Neuron (in vitro differentiated cells): ENCODE measurements around the gene PREX1.

Experiments used
- H2AFZ ChIP-seq: one replicate; pipeline ENCODE4 v1.6.1; 2013; ENCODE audit warnings: low read depth, mild to moderate bottlenecking, inconsistent platforms, low read length, moderate library complexity
- H3K27me3 ChIP-seq: one replicate; pipeline ENCODE4 v1.6.1; 2013; ENCODE audit warnings: low read length; ENCODE audit not compliant: insufficient read depth
- H3K36me3 ChIP-seq: one replicate; pipeline ENCODE4 v1.6.1; 2013; ENCODE audit warnings: low read length; ENCODE audit not compliant: insufficient read depth
- H3K4me1 ChIP-seq: one replicate; pipeline ENCODE4 v1.6.1; 2013; ENCODE audit warnings: low read length; ENCODE audit not compliant: insufficient read depth
- H3K4me3 ChIP-seq: 2 replicates; pipeline ENCODE4 v1.5.1; 2013; ENCODE audit warnings: mild to moderate bottlenecking, low read length, moderate library complexity
- H3K9me3 ChIP-seq: one replicate; pipeline ENCODE4 v1.6.1; 2013; ENCODE audit warnings: low read length

PREX1 gene

DNA sequence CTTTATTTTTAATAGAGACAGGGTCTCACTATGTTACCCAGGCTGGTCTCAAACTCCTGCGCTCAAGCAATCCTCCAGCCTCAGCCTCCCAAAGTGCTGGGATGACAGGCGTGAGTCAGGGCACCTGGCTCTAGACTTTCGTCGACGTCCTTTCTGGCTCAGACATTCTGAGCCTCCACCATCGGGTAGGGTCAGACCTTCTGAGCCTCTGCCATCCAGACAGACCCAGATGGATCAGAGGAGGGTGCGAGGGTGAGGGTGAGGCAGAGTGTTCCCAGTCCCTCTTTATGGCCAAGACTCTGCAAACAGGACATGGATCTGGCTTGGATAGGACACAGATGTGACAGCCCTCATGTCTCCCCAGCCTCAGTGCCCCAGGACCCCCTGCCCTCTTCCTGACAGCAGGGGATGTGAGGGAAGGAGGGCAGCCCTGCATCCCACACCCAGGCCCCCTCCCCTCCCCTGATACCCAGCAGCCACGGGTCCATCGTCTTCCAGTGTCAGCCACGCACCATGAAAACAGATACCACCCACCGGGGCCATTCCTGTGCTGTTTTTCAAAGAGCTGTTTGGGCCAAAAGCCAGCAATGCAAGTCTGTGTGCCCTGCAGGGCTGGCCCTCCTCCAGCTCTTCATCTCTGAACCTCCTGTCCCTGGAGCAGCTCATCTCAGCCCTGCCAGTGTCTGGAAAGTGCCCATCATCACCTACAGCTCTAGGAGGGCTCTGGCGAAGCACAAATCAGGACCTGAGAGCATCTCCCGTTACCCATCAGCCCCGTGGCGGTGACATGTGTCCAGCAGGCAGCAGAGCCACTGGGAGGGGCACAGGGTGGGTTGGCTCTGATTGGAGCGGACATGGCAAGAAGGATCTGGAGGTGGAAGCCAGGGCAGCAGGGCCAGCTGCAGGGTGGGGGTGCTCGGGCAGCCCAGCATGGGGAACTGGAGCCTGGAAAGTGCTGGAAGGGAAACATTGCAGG, 208.4 kb downstream of the PREX1 start:
- no peaks in the 10 kb centered on the region for H3K4me1 ChIP-seq
- no peaks in the 10 kb centered on the region for H3K9me3 ChIP-seq

GRCh38 chr20:48618631-48619030, 209.2 kb downstream of the PREX1 start:
- Histone ChIP-seq H3K27me3 (no peaks in the 10 kb centered on the region), H3K4me1 (no peaks in the 10 kb centered on the region), H3K36me3 (no peaks in the 10 kb centered on the region), H2AFZ (no peak overlapping the region), H3K9me3 (no peaks in the 10 kb centered on the region), H3K4me3 (no peak overlapping the region)

More for the DNA sequence above, 208.4 kb downstream of the PREX1 start:
- no peak overlapping the region for H2AFZ ChIP-seq
- H3K27me3 ChIP-seq: no peaks in the 10 kb centered on the region
- peaks cover 3% of the 10 kb centered on the region for H3K36me3 ChIP-seq
- no peak overlapping the region for H3K4me3 ChIP-seq

DNA sequence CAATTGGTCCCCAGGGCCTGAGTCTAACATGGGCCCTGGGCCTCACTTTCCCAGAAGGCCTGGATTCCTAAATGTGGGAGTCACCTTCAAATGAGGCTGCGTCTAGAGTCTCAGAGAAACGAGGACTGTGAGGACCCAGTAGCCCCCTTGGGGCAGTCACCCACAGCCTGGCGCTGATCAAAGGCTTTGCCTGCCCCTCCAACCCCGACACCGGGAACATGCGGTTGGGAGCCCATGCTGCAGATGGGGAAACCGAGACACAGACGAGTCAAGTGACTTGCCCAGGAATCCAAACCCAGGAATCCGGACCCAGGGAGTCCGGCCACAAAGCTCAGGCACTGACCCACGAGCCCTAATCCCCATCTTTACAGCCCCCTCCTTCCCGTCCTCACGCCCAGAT, 209.7 kb downstream of the PREX1 start:
- H3K36me3 ChIP-seq: no peaks in the 10 kb centered on the region
- H2AFZ ChIP-seq: no peak overlapping the region
- no peaks in the 10 kb centered on the region for H3K9me3 ChIP-seq
- H3K4me1 ChIP-seq: no peaks in the 10 kb centered on the region
- H3K27me3 ChIP-seq: no peaks in the 10 kb centered on the region
- no peak overlapping the region for H3K4me3 ChIP-seq

- no peaks in the 10 kb centered on the region for H3K36me3 ChIP-seq
- no peak overlapping the region for H2AFZ ChIP-seq
- H3K4me3 ChIP-seq: no peak overlapping the region
- H3K27me3 ChIP-seq: no peaks in the 10 kb centered on the region
- H3K9me3 ChIP-seq: no peaks in the 10 kb centered on the region
- no peaks in the 10 kb centered on the region for H3K4me1 ChIP-seq
Measured at GRCh38 chr20:48617481-48617880, 210.3 kb downstream of the PREX1 start.

DNA sequence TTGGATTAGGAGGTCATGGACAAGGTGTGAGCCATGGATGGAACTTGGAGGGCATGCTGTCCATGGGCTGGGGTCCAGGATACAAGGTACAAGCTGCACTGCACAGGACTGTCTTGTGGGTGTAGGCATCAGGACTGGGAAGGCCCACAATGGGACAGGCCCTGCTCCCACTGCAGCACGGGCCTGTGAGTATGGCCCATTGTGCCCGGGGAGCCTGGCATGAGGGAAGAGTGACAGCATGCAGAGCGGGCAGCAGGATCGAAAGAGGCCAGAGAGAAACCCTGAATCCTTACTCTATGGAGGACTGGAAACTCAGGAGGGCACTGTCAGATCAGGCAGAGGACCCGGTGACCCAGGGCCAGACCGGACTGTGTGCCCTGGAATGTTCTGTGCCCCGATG, 211.3 kb downstream of the PREX1 start:
- H3K27me3 ChIP-seq: no peaks in the 10 kb centered on the region

DNA sequence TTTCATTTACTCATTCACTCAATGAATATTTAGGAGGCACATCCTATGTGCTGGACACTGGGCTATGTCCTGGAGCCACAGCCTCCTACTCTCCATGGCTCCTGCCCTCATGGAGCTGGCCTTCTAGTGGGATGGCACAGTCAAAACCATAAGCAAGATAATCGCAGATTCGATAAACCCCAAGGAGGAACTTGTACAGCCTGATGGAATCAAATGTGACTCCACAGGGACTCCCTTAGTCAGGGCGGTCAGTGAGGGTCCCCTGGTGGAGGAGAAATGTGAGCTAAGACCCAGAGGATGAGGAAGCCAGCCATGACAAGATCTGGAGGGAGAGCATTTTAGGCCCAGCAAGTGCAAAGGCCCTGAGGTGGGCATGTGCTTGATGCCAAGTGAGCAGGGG, 211.9 kb downstream of the PREX1 start:
- no peaks in the 10 kb centered on the region for H3K4me1 ChIP-seq
- H3K4me3 ChIP-seq: no peak overlapping the region
- H3K9me3 ChIP-seq: no peaks in the 10 kb centered on the region
- H2AFZ ChIP-seq: no peak overlapping the region
- H3K27me3 ChIP-seq: no peaks in the 10 kb centered on the region
- no peaks in the 10 kb centered on the region for H3K36me3 ChIP-seq

More for the DNA sequence above, 211.3 kb downstream of the PREX1 start:
- no peaks in the 10 kb centered on the region for H3K4me1 ChIP-seq
- no peaks in the 10 kb centered on the region for H3K36me3 ChIP-seq
- no peak overlapping the region for H3K4me3 ChIP-seq
- no peak overlapping the region for H2AFZ ChIP-seq
- no peaks in the 10 kb centered on the region for H3K9me3 ChIP-seq

DNA sequence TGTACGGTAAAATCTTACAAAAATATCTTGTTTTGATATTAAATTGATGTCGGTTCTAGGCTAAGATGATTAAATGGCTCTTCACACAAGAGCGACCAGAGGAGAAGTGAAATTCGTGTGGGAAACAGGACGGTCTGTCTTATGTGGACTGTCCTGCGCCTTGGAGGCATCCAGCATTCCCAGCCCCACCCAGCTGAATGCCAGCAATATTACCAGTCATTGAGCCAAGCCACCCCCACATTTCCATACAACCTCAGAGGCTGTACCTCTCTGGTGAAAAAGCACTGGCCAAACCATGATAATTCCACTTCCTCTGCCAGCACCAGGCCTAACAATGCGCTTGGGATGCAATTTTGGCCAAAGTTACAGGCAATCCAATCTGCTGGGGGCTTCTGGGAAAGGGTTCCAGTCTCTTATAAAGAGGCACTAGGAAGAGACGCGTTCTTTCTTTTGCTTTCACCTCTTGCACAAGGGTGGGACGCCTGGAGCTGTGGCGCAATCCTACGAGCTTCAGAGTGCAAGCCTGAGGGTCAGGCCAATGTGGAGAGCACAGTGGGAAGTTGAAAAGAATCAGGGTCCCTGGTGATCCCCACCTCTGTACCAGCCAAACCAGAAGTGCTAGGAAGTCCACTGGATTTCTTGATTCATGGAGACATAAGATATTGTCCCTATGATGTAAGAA, 213.1 kb downstream of the PREX1 start:
- Histone ChIP-seq H3K9me3 (no peaks in the 10 kb centered on the region), H3K27me3 (no peaks in the 10 kb centered on the region), H2AFZ (no peak overlapping the region), H3K4me3 (no peak overlapping the region), H3K36me3 (no peaks in the 10 kb centered on the region), H3K4me1 (peaks cover 2% of the 10 kb centered on the region)

- Histone ChIP-seq H3K36me3 (no peaks in the 10 kb centered on the region), H3K27me3 (no peaks in the 10 kb centered on the region), H3K4me1 (peaks cover 2% of the 10 kb centered on the region), H3K9me3 (no peaks in the 10 kb centered on the region), H3K4me3 (no peak overlapping the region), H2AFZ (no peak overlapping the region)
Measured at GRCh38 chr20:48613926-48614325, 213.9 kb downstream of the PREX1 start.

DNA sequence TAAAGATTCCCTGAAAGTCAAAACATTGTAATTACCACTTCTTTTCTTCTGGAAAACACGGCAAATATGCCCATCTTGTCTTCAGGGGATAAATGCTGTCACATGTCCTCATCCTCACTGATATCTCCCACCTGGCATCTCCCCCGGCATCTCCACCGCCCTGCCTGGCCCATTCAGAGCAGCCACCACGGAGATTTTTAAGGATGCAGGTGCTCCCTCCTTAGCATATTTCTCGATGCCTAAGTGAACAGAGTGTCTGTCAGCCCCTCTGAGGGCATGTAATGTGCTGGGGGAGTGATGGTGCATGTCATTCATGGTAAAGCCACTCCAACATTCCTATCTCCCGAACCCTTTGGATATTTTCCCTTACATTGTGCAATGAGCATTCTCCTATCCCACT, 215.5 kb downstream of the PREX1 start:
- Histone ChIP-seq H3K4me3 (no peak overlapping the region), H3K36me3 (no peaks in the 10 kb centered on the region), H3K4me1 (peaks cover 2% of the 10 kb centered on the region), H3K9me3 (no peaks in the 10 kb centered on the region), H3K27me3 (no peaks in the 10 kb centered on the region), H2AFZ (no peak overlapping the region)

GRCh38 chr20:48610996-48611395, 216.8 kb downstream of the PREX1 start:
- Histone ChIP-seq H3K4me1 (peaks cover 2% of the 10 kb centered on the region), H3K4me3 (no peak overlapping the region), H3K36me3 (no peaks in the 10 kb centered on the region), H3K27me3 (peaks cover 2% of the 10 kb centered on the region), H2AFZ (no peak overlapping the region), H3K9me3 (no peaks in the 10 kb centered on the region)

GRCh38 chr20:48609491-48609978, 218.3 kb downstream of the PREX1 start:
- no peaks in the 10 kb centered on the region for H3K36me3 ChIP-seq
- no peak overlapping the region for H2AFZ ChIP-seq
- H3K4me1 ChIP-seq: peaks cover 2% of the 10 kb centered on the region
- H3K4me3 ChIP-seq: no peak overlapping the region
- H3K27me3 ChIP-seq: peaks cover 2% of the 10 kb centered on the region
- no peaks in the 10 kb centered on the region for H3K9me3 ChIP-seq

GRCh38 chr20:48608756-48609155, 219.0 kb downstream of the PREX1 start:
- no peak overlapping the region for H2AFZ ChIP-seq
- no peaks in the 10 kb centered on the region for H3K36me3 ChIP-seq
- H3K4me3 ChIP-seq: no peak overlapping the region
- H3K27me3 ChIP-seq: peaks cover 2% of the 10 kb centered on the region
- H3K4me1 ChIP-seq: peaks cover 2% of the 10 kb centered on the region
- no peaks in the 10 kb centered on the region for H3K9me3 ChIP-seq

GRCh38 chr20:48607544-48607865, 220.3 kb downstream of the PREX1 start:
- no peaks in the 10 kb centered on the region for H3K36me3 ChIP-seq
- H3K4me1 ChIP-seq: peaks cover 2% of the 10 kb centered on the region
- no peak overlapping the region for H3K4me3 ChIP-seq
- H3K27me3 ChIP-seq: peaks cover 5% of the 10 kb centered on the region
- H3K9me3 ChIP-seq: no peaks in the 10 kb centered on the region
- H2AFZ ChIP-seq: no peak overlapping the region
